Measurements from ENCODE around the gene LRRC42.

Gene LRRC42, protein sequence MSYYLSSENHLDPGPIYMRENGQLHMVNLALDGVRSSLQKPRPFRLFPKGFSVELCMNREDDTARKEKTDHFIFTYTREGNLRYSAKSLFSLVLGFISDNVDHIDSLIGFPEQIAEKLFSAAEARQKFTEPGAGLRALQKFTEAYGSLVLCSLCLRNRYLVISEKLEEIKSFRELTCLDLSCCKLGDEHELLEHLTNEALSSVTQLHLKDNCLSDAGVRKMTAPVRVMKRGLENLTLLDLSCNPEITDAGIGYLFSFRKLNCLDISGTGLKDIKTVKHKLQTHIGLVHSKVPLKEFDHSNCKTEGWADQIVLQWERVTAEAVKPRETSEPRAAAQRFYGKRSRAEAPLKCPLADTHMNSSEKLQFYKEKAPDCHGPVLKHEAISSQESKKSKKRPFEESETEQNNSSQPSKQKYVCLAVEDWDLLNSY

DNA sequence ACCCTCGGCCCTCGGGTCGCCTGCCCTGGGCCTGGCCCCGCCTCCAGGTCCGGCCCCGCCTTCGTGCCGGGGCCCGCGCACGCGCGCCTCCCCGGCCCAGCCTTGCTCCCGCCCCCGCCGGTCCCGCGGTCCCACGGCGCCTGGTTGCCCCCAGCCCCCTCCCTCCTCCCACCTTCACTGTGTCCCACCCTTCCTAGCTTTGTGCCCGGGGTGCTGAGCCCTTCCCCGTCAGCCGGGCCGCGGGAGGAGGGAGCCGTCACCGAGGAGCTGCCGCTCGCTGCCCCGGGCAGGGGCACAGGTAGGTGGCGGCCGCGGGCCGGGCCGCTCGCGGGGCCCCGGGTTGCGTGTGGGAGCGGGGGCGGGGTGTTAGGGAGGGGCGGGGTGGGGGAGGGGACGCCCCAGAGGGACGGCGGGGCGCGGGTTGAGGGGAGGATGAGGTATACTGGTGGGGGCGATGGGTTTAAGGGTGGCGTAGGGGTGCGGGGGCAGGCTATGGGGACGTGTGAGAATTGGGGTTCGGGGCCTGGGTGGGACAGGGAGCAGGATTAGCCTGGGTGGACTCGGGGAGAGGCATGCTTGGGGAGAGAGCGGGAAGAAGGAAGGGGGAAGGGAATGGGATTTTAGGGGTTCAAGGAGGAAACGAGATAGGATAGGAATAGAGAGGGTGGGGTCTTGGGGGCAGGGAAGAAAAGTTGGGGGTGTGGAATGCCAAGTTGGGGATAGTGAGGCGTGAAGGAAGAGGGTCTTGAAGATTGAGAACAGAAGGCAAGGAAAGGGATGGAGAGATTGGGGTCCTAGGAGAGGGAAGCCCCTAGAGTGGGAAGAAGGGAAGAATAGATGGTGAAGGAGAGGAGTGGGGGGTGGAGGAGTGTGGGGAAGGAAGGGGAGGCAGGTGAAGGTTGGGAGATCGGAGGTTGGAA lies at the start of gene LRRC42:
Gene LRRC42, plus strand, starts transcription at position 99 of the 920 bp plus-strand sequence. CDS start 5,650 bp downstream, outside the sequence.
- DNase-seq = peak; percentile 95

DNA sequence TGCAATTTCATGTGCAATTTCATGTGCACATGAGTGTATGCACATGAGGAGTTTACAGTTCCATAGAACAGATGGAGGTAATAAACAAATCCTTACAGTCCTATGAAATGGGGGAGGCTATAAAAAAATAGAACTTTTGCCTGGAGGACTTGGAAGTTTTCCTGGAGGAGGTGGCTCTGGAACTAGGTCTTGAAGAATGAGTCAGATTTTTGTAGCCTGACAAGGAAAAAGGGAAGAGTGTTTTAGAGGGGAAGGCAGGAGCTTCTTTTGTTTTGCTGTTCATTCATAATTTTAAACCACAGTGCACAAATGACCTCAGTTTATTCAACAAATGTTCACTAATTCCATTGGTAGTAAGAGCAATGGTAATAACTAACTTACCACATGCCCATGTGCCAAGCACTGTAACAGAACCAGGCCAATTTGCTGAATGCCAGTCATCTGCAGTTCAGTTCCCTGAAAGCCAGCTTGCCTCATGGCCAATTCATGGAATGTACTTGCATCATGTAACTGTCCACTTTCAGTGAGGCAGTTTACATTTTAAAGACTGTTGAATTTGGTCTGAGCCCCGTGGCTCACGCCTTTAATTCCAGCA lies 49.4 kb upstream of the LRRC42 start:
- DNase-seq = no peak

- no peak for DNase-seq
Observed at GRCh38 chr1:53899206-53899628, 46.9 kb upstream of the LRRC42 start.

DNA sequence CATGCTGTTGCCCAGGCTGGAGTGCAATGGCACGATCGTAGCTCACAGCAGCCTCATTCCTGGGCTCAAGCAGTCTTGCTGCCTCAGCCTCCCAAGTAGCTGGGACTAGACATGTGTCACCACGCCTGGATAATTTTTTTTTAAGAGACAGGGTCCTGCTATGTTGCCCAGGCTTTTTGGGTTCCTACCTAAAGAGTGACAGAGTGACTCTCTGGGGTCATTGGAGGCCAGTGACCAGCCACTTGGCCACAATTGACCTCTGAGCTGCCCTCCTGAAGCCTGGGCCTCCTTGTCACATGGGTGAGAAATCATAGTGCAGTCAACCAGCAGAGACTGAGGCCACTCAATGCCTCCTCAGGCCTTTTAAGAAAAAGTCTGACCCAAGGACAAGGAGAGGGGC lies 46.4 kb upstream of the LRRC42 start:
- DNase-seq = no peak

DNA sequence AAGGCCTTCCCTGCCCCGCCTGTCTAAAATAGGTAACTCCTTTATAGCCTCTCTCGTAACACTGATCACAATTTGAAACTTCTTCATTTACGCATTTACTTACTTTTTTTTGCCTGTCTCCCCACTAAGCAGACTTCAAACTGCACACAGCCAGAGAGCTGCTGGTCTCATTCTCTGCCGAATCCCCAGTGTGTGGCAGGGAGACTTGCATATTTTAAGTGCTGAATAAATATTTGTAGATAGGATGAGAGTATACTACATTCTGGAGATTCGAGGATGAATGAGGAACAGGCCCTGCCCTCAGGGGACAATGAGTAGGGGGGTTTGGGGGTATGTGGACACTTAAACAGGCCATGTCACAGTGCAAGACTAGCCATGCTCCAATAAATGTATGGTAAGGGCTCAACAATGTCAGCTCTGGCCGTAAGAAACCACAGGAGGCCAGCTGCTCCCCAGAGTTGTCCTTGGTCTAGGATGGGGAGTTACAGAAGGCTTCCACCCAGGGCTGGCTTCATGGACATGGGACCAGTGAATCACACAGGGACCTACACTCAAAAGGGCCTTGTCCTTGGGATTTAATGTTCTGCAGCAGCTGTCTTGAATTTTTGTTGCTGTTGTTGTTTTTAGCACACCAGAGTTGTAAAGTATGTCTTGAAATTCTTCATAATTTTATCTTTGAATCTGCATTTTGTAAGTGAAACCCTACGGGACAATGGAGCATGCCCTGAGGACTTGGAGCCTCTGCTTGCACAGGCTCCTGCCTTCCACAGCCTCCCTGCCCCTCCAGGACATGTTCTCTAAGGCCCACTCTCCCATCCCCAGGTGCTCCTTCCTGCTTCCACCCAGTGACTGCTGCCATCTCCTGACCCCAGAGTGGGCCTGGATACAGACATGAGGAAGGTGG lies 43.7 kb upstream of the LRRC42 start:
- DNase-seq = no peak

- no peak for DNase-seq
Observed at GRCh38 chr1:53905509-53905908, 40.6 kb upstream of the LRRC42 start.

GRCh38 chr1:53906121-53906520 lies 40.0 kb upstream of the LRRC42 start:
- DNase-seq = no peak

DNA sequence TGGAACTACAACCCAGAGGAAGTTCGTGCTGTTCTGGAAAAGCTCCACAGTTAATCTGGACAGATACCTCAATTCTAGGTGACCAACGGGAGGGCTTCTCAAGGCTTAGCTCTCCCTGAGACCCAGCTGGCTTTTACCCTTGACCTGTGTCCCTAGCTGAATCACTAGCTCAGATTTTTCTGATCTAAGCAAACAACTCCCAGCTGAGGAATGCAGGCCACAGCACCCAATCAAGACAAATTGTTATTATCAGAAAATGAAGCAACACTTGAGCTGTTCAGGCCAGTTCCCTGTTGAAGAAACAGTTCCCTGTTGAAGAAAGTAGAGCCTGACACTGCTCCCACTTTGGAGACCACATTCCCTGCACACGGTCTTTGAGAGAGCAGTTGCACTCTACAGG lies 36.2 kb upstream of the LRRC42 start:
- DNase-seq = no peak

DNA sequence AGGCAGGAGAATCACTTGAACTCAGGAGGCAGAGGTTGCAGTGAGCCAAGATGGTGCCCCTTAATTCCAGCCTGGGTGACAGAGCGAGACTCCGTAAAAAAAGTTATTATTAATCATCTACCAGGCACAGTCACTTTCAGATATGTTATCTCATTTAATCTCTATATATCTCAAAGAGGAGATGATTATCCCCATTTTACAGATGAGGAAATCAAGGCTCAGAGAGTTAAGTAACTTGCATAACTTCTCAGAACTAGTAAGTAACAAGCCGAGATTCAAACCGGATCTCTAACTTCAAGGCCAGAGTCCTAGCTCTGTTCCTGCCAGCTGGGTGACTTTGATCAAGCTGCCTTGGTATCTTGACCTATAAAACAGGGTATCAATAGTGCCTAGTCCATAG lies 34.7 kb upstream of the LRRC42 start:
- no peak for DNase-seq

DNA sequence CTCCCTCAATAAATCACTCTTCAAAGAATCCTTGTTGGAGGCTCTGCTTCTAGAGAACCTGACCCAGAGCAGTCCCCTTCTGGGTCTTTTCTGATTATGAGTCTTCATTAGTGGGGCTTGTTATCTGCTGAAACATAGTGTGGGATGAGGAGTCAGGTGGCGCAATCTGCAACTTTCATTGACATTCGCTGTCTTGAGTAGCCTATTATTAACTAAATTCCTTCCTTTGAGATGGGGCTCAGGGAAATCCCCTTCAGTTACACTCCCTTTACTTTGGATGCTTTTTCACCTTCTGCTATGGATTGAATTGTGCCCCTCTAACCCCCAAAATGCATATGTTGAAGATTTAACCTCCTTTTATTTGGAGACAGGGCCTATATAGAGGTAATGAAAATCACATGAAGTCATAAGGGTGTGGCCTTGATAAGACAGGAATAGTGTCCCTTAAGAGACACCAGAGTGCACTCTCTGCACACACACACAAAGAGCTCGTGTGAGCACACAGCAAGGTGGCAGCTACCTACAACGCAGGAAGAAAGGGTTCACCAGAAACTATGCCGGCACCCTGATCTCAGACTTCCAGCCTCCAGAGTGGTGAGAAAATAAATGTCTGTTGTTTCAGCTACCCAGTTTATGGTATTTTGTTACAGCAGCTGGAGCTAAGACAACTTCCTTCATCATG lies 32.7 kb upstream of the LRRC42 start:
- DNase-seq = no peak

DNA sequence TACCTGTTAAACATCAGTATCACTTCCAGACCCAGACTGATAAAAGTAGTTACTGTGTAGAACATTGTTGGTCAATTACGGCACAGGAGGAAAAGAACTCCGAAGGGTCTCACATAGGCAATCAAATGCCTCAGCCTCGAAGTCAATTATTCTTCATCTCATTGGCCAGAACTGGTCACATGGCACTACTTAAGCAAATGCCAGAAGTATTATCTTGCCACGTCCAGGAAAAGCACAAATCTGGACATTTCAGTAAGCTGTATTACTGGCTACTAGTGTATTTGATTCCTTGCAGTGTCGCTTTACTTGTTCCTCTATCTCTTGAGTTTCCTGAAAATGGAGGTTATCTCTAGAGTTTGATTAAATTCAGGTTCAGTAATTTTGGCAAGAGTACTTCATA lies 27.8 kb upstream of the LRRC42 start:
- no peak for DNase-seq

- DNase-seq = no peak
Observed at GRCh38 chr1:53919675-53920066, 26.5 kb upstream of the LRRC42 start.

- no peak for DNase-seq
Observed at GRCh38 chr1:53927376-53927881, 18.7 kb upstream of the LRRC42 start.

DNA sequence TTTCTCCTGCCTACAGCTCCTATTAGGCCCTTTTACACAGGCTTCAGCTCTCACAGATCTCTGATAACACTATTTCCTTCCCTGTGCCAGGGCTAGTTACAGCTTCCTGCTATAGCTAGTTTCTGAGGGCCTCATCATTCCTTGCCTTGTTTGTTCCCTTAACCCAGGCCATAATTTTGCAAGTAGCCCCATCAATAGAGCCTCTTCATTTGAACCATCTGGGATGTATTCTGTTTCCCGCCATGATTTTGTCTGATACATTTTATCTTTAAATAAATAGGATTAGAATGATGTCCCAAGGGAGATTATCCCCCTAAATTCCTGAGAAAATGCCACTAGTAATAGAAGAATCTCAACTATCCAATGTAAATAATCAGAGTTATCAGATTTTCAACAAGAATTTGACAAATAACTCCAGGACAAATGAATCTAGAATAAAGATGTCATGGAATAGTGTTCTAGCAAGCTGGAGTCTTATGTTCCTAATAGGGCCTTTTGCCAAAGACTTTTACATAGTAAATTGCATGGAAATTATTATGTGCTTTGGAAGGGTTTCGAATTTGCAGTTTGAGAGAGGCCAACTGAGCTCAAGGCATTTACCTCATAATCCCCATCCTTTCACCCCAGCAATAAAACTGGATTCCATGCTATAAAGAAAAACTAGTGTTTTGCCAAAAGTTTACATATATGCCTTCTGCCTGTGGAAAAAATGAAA lies 16.7 kb upstream of the LRRC42 start:
- DNase-seq = no peak

- DNase-seq = no peak
Observed at GRCh38 chr1:53930932-53931331, 15.2 kb upstream of the LRRC42 start.

DNA sequence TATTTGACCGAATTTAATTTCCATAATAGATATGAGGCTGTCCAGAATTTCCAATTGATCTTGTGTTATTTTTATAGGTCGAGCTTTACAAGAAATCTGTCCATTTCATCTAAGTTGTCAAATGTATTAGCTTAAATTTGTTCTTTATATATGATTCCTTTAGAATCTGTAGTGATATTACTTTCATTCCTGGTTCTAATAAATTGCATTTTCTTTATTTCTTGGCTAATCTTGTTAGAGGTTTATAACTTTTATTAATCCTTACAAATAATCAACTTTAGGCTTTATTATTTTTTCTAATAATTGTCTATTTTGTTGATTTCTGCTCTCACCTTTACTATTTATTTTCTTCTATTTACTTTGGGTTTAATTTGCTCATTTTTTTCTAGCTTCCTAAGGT lies 14.6 kb upstream of the LRRC42 start:
- DNase-seq = no peak

- no peak for DNase-seq
Observed at GRCh38 chr1:53934170-53934765, 11.9 kb upstream of the LRRC42 start.

DNA sequence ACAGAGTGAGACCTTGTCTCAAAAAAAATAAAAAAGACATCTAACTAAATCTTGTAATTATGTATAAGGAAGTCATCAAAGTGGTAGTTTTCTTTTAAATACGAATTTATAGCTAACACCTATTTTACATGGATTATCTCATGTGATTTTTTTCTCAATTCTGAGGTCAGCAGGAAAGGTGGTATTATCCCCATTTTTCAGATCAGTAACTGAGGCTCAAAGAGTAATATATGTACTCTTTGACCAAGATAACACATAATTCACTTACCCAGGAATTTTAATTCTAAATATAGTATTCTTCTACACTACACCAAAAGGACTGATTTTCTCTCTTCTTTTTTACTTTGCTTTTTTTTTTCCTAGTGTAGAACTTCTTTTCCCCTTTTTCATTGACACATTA lies 9.7 kb upstream of the LRRC42 start:
- DNase-seq = no peak

- no peak for DNase-seq
Observed at GRCh38 chr1:53938136-53938830, 7.9 kb upstream of the LRRC42 start.
